Activated CD8-positive, alpha-beta T cell treated with anti-CD3 and anti-CD28 coated beads for 36 hours (primary cell): ENCODE measurements around the gene SYCN. TPM values are rescaled to one million over a fixed set of nuclear protein-coding genes. Genes with fewer than 3 reads are reported as not detected.

ENCODE experiments used
- ATAC-seq: fragments of 200-7000 bp; cut with Tn5 transposase; one replicate; pipeline ENCODE4 v1.10.0; 2021; ENCODE audit warnings: mild to moderate bottlenecking, moderate library complexity
- CTCF ChIA-PET: fragments of 350-600 bp; sonication (Branson Sonifier 250); formaldehyde crosslinking; loops from one replicate; lab custom pipeline; 2021; ENCODE audit warnings: antibody characterized with exemption; lab: Charles Lee
- POLR2A ChIA-PET: fragments of 350-600 bp; sonication (Branson Sonifier 250); formaldehyde crosslinking; loops from one replicate; lab custom pipeline; 2021; ENCODE audit warnings: antibody characterized with exemption; lab: Charles Lee
- DNase-seq: peaks from one replicate; pipeline ENCODE4 v3.0.0-alpha.2; 2020
- H3K27ac Mint-ChIP-seq: one replicate; pipeline ENCODE4 v1.8.0; 2021; ENCODE audit warnings: mild to moderate bottlenecking, mixed read lengths
- H3K27me3 Mint-ChIP-seq: one replicate; pipeline ENCODE4 v1.8.0; 2021; ENCODE audit warnings: mixed read lengths
- H3K36me3 Mint-ChIP-seq: one replicate; pipeline ENCODE4 v1.8.0; 2021; ENCODE audit warnings: low read depth, mixed read lengths
- H3K4me1 Mint-ChIP-seq: one replicate; pipeline ENCODE4 v1.8.0; 2021; ENCODE audit warnings: low read depth, mixed read lengths
- H3K4me3 Mint-ChIP-seq: one replicate; pipeline ENCODE4 v1.8.0; 2021; ENCODE audit warnings: mild to moderate bottlenecking, moderate library complexity, mixed read lengths
- H3K9me3 Mint-ChIP-seq: one replicate; pipeline ENCODE4 v1.8.0; 2021; ENCODE audit warnings: mixed read lengths
- CTCF ChIP-seq: fragments of 200-600 bp; IDR thresholded peaks from one replicate; pipeline ENCODE4 v1.8.0; 2022; ENCODE audit warnings: antibody characterized with exemption, mild to moderate bottlenecking
- intact Hi-C: fragments of 100-400 bp; cut with micrococcal nuclease; formaldehyde crosslinking; loops from one replicate; pipeline ENCODE4 v1.10.0; 2022
- total RNA-seq, 2 experiments: library from RNA; stranded (reverse); gene quantifications; one replicate each; pipeline ENCODE4 v1.2.3, GENCODE V29; 2021

Gene SYCN
- total RNA-seq, 2 experiments from 2014 or later = not detected

GRCh38 chr19:39174558-39175544 lies 29.2 kb downstream of the SYCN start:
- Mint-ChIP-seq H3K4me3 (no peak overlapping the region), H3K9me3 (no peaks in the 10 kb centered on the region), H3K27ac (no peak overlapping the region), H3K27me3 (no peaks in the 10 kb centered on the region), H3K36me3 (peaks cover 2% of the 10 kb centered on the region), H3K4me1 (no peaks in the 10 kb centered on the region)
- ChIA-PET CTCF (interaction anchor here (1.0 kb wide), 1 partner anchor 31 kb away, joined by 3 read pairs; no protein-coding TSS in a partner anchor), POLR2A (interaction anchor here (1.4 kb wide), 1 partner anchor 48 kb away, joined by 3 read pairs; no protein-coding TSS in a partner anchor)
- TF ChIP-seq CTCF = no peak
- ATAC-seq (no peak), DNase-seq (no peak)
- intact Hi-C loops = no loop called here

GRCh38 chr19:39174142-39174541 lies 29.9 kb downstream of the SYCN start:
- TF ChIP-seq CTCF = no peak
- no peak for ATAC-seq
- CTCF ChIA-PET = interaction anchor here (1.0 kb wide), 1 partner anchor 31 kb away, joined by 3 read pairs; no protein-coding TSS in a partner anchor

DNA sequence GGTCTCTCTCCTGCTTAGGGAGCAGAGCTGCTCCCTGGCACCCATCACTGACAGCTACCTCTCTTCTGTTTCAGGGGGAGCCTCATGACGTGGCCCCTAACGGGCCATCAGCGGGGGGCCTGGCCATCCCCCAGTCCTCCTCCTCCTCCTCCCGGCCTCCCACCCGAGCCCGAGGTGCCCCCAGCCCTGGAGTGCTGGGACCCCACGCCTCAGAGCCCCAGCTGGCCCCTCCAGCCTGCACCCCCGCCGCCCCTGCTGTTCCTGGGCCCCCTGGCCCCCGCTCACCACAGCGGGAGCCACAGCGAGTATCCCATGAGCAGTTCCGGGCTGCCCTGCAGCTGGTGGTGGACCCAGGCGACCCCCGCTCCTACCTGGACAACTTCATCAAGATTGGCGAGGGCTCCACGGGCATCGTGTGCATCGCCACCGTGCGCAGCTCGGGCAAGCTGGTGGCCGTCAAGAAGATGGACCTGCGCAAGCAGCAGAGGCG lies 30.5 kb downstream of the SYCN start:
- no peak overlapping the region for H3K27ac Mint-ChIP-seq
- ChIA-PET POLR2A (no interaction called here), CTCF (no interaction called here)
- no peak overlapping the region for H3K4me3 Mint-ChIP-seq
- no peaks in the 10 kb centered on the region for H3K27me3 Mint-ChIP-seq
- ATAC-seq = no peak
- intact Hi-C loops = no loop called here
- H3K36me3 Mint-ChIP-seq = peaks cover 2% of the 10 kb centered on the region
- no peaks in the 10 kb centered on the region for H3K4me1 Mint-ChIP-seq
- no peak for DNase-seq
- H3K9me3 Mint-ChIP-seq = no peaks in the 10 kb centered on the region
- TF ChIP-seq CTCF = no peak

More at GRCh38 chr19:39174142-39174541, 29.9 kb downstream of the SYCN start:
- Mint-ChIP-seq H3K9me3 (no peaks in the 10 kb centered on the region), H3K27me3 (no peaks in the 10 kb centered on the region), H3K27ac (no peak overlapping the region), H3K4me3 (no peak overlapping the region), H3K4me1 (no peaks in the 10 kb centered on the region), H3K36me3 (peaks cover 2% of the 10 kb centered on the region)
- POLR2A ChIA-PET = interaction anchor here (1.4 kb wide), 1 partner anchor 47 kb away, joined by 3 read pairs; no protein-coding TSS in a partner anchor
- intact Hi-C loops = no loop called here
- DNase-seq = no peak

DNA sequence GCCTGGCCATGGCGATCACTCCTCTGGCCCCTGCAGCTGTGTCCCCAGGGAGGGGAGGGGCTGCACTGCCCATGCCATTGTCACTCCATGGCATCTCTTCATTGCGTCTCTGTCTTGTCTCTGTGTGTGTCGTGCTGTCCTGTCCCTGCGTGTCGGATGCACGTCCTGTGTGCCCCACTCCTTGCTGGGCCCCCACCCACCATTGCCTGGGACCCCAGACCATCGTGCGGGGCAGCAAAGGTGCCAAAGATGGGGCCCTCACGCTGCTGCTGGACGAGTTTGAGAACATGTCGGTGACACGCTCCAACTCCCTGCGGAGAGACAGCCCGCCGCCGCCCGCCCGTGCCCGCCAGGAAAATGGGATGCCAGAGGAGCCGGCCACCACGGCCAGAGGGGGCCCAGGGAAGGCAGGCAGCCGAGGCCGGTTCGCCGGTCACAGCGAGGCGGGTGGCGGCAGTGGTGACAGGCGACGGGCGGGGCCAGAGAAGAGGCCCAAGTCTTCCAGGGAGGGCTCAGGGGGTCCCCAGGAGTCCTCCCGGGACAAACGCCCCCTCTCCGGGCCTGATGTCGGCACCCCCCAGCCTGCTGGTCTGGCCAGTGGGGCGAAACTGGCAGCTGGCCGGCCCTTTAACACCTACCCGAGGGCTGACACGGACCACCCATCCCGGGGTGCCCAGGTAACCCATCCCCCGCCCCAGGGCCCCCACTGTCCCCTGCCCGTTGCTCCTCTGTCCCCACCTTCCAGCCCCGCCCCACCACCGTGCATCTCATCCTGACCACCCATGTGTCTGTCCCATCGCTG lies 31.2 kb downstream of the SYCN start:
- CTCF ChIA-PET = no interaction called here
- Mint-ChIP-seq H3K36me3 (peaks cover 2% of the 10 kb centered on the region), H3K9me3 (no peaks in the 10 kb centered on the region), H3K27me3 (no peaks in the 10 kb centered on the region), H3K4me3 (no peak overlapping the region), H3K27ac (no peak overlapping the region), H3K4me1 (no peaks in the 10 kb centered on the region)
- no peak for DNase-seq
- ATAC-seq = no peak
- intact Hi-C loops = no loop called here
- TF ChIP-seq CTCF = no peak
- POLR2A ChIA-PET = no interaction called here
